Stimulated activated CD4-positive, alpha-beta T cell treated with anti-CD3 and anti-CD28 coated beads, Interleukin-1b, Interleukin-23, amount 100 ng/mL, for 48 hours (primary cell): ENCODE measurements around the gene LBHD1.
A peak's percentile ranks its signal among the peaks of the same experiment; 100 is the strongest.
"Not testable (repeated sequence)": the region's sequence is repeated elsewhere in the genome, so short reads cannot be mapped to it uniquely, and the experiment has no call there.

Experiments used
- DNase-seq: peaks from one replicate; pipeline ENCODE4 v3.0.0-alpha.2; 2020

The LBHD1 gene

GRCh38 chr11:62689421-62690183 is 17.5 kb upstream of the LBHD1 start, which contains the start of gene LRRN4CL:
Gene LRRN4CL (minus strand): TSS chr11:62689530. CDS start chr11:62688508, 1,022 bp downstream.
- no peak for DNase-seq

GRCh38 chr11:62688491-62688890 is 16.4 kb upstream of the LBHD1 start:
- DNase-seq = no peak

GRCh38 chr11:62687508-62688396 is 15.7 kb upstream of the LBHD1 start:
- no peak for DNase-seq

- no peak for DNase-seq
These were observed 10.5 kb upstream of the LBHD1 start for GRCh38 chr11:62682518-62682917.

GRCh38 chr11:62680825-62681240 is 8.8 kb upstream of the LBHD1 start:
- peak; percentile 31 for DNase-seq

- DNase-seq = peak; percentile 90
These were observed 7.0 kb upstream of the LBHD1 start, which contains the start of gene UBXN1 for GRCh38 chr11:62678770-62679696. Gene UBXN1 (minus strand): TSS chr11:62679073. CDS start chr11:62678923, 150 bp downstream.

GRCh38 chr11:62678433-62678769 is 6.3 kb upstream of the LBHD1 start:
- DNase-seq = no peak

GRCh38 chr11:62677714-62678113 is 5.6 kb upstream of the LBHD1 start:
- no peak for DNase-seq

GRCh38 chr11:62677156-62677555 is 5.1 kb upstream of the LBHD1 start:
- no peak for DNase-seq

- no peak for DNase-seq
These were observed 4.6 kb upstream of the LBHD1 start for GRCh38 chr11:62676698-62677097.

- DNase-seq = not testable (repeated sequence)
These were observed 3.3 kb upstream of the LBHD1 start for GRCh38 chr11:62675415-62675814.

GRCh38 chr11:62673196-62673525 is 1.1 kb upstream of the LBHD1 start:
- no peak for DNase-seq

- DNase-seq = no peak
These were observed 845 bp downstream of the LBHD1 start for GRCh38 chr11:62671236-62671607.

- no peak for DNase-seq
These were observed 2.5 kb downstream of the LBHD1 start for GRCh38 chr11:62669420-62670161.

GRCh38 chr11:62667460-62667859 is 4.6 kb downstream of the LBHD1 start:
- DNase-seq = no peak

- no peak for DNase-seq
These were observed 5.7 kb downstream of the LBHD1 start for GRCh38 chr11:62666259-62666926.

- DNase-seq = peak; percentile 54
These were observed 6.3 kb downstream of the LBHD1 start for GRCh38 chr11:62665599-62666258.

- DNase-seq = peak; percentile 96
These were observed 6.9 kb downstream of the LBHD1 start, which contains the start of the genes C11orf98 and CSKMT for GRCh38 chr11:62665075-62665598. Gene C11orf98 (minus strand): TSS chr11:62665210. CDS start chr11:62665169, 41 bp downstream. Gene CSKMT (plus strand): TSS chr11:62665312. CDS start chr11:62665880, 568 bp downstream.

- peak; percentile 63 for DNase-seq
These were observed 7.5 kb downstream of the LBHD1 start for GRCh38 chr11:62664405-62665074.
